Measurements from ENCODE around the gene LHX2.
A peak's percentile ranks its signal among the peaks of the same experiment; 100 is the strongest.

LHX2 gene

DNA sequence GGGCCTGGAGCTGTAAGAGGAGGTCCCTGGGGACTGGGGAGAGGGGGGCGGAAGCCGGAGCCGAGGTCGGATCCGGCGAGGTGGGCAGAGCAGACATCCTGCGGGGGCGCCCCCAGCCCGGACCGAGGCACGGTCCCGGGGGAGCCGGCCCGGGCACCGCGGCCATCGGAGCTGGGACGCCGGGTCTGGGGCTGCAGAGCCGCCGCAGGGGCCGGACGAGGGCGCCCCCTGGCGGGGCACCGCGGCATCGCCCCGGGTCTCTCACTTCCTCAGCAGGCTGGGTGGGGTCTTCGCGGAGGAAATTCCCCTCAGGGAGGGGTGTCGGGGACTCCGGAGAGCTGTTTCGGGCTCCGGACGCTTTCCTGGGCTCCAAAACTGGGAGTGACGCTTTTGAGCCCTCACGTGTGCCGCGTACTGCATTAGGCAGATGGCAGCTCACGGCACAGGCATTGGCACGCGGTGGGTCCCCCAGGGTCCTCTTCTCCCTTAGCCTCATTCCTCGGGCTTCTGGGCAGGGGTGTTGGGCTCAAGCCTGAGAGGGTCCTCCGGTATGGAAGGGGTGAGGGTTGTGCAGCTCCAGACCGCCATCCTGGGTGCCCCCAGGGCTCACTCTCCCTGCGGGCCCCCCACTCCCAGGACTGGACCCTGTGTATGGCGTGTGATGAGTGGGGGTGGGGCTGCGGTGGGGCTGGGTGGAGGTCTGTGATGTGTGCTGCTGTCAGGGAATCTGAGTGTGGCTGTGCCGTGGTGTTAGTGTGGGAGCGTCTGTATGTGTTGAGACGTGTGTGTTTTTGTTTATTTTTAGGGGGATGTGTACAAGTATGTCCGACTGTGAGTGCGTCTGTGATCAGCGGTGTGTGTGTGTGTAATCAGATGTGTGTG lies 29.6 kb downstream of the LHX2 start:
- no peak overlapping the region for H3K4me3 Mint-ChIP-seq
- peak; percentile 22 for DNase-seq (ENCODE audit: low spot score)
- H3K9me3 Mint-ChIP-seq, result no peaks in the 10 kb centered on the region
- H3K4me1 Mint-ChIP-seq (ENCODE audit: low read depth), result no peaks in the 10 kb centered on the region
- H3K36me3 Mint-ChIP-seq (ENCODE audit: low read depth), result no peaks in the 10 kb centered on the region
- H3K27ac Mint-ChIP-seq, result no peak overlapping the region
- peaks cover 47% of the 10 kb centered on the region for H3K27me3 Mint-ChIP-seq (ENCODE audit: low read depth)

DNA sequence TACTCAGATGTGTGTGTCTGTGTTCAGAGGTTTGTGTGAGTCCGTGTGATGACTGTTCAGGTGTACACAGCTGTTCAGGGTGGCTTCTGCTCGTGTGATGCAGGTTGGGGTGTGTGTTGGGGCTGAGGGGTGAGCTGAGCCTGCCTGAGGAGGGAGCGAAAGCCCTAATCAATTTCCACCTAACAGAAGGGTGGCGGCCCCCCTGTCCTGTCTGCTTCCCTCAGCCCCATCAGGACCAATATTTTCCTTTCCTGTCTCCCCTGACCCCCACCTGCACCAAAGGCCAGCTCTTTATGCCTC lies 30.2 kb downstream of the LHX2 start:
- no peak for DNase-seq (ENCODE audit: low spot score)
- Mint-ChIP-seq H3K4me3 (no peak overlapping the region), H3K27me3 (ENCODE audit: low read depth) (peaks cover 53% of the 10 kb centered on the region), H3K9me3 (no peaks in the 10 kb centered on the region), H3K36me3 (ENCODE audit: low read depth) (no peaks in the 10 kb centered on the region), H3K27ac (no peak overlapping the region), H3K4me1 (ENCODE audit: low read depth) (no peaks in the 10 kb centered on the region)

GRCh38 chr9:124042201-124042721 lies 30.7 kb downstream of the LHX2 start:
- Mint-ChIP-seq H3K9me3 (no peaks in the 10 kb centered on the region), H3K27ac (no peak overlapping the region), H3K4me3 (no peak overlapping the region), H3K36me3 (ENCODE audit: low read depth) (no peaks in the 10 kb centered on the region), H3K4me1 (ENCODE audit: low read depth) (no peaks in the 10 kb centered on the region), H3K27me3 (ENCODE audit: low read depth) (peaks cover 58% of the 10 kb centered on the region)
- no peak for DNase-seq (ENCODE audit: low spot score)

- no peak for DNase-seq (ENCODE audit: low spot score)
- H3K36me3 Mint-ChIP-seq (ENCODE audit: low read depth), result no peaks in the 10 kb centered on the region
- no peak overlapping the region for H3K4me3 Mint-ChIP-seq
- H3K4me1 Mint-ChIP-seq (ENCODE audit: low read depth), result no peaks in the 10 kb centered on the region
- H3K27me3 Mint-ChIP-seq (ENCODE audit: low read depth), result peaks cover 62% of the 10 kb centered on the region
- H3K9me3 Mint-ChIP-seq, result no peaks in the 10 kb centered on the region
- no peak overlapping the region for H3K27ac Mint-ChIP-seq
Measured at GRCh38 chr9:124044448-124044847, 32.9 kb downstream of the LHX2 start.

- H3K27ac Mint-ChIP-seq, result no peak overlapping the region
- H3K27me3 Mint-ChIP-seq (ENCODE audit: low read depth), result peaks cover 60% of the 10 kb centered on the region
- H3K36me3 Mint-ChIP-seq (ENCODE audit: low read depth), result no peaks in the 10 kb centered on the region
- no peak overlapping the region for H3K4me3 Mint-ChIP-seq
- no peaks in the 10 kb centered on the region for H3K9me3 Mint-ChIP-seq
- no peak for DNase-seq (ENCODE audit: low spot score)
- H3K4me1 Mint-ChIP-seq (ENCODE audit: low read depth), result no peaks in the 10 kb centered on the region
Measured at GRCh38 chr9:124045076-124045829, 33.7 kb downstream of the LHX2 start.

DNA sequence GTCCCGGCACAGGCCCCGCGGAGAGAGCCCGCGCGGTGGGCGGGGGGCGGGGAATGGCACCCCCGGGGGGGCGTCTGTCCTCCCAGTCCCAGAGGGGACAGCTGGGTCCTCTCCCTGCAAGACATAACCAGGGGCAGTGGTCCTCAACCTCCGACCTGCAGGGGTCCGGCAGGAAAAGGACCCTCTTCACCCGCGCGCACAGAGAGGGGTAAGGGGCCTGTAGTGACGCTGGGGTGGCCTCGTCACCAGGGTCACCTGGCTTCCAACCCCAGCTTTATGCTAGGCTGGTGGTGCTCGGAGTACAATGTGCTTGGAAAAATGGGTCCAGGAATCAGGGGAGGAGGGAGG lies 34.2 kb downstream of the LHX2 start:
- DNase-seq (ENCODE audit: low spot score), result no peak
- Mint-ChIP-seq H3K9me3 (no peaks in the 10 kb centered on the region), H3K4me3 (no peak overlapping the region), H3K27ac (no peak overlapping the region), H3K36me3 (ENCODE audit: low read depth) (no peaks in the 10 kb centered on the region), H3K4me1 (ENCODE audit: low read depth) (no peaks in the 10 kb centered on the region), H3K27me3 (ENCODE audit: low read depth) (peaks cover 59% of the 10 kb centered on the region)

- H3K4me1 Mint-ChIP-seq (ENCODE audit: low read depth), result no peaks in the 10 kb centered on the region
- H3K4me3 Mint-ChIP-seq, result no peak overlapping the region
- H3K9me3 Mint-ChIP-seq, result no peaks in the 10 kb centered on the region
- no peaks in the 10 kb centered on the region for H3K36me3 Mint-ChIP-seq (ENCODE audit: low read depth)
- DNase-seq (ENCODE audit: low spot score), result no peak
- H3K27ac Mint-ChIP-seq, result no peak overlapping the region
- H3K27me3 Mint-ChIP-seq (ENCODE audit: low read depth), result peaks cover 61% of the 10 kb centered on the region
Measured at GRCh38 chr9:124046189-124046588, 34.6 kb downstream of the LHX2 start.

DNA sequence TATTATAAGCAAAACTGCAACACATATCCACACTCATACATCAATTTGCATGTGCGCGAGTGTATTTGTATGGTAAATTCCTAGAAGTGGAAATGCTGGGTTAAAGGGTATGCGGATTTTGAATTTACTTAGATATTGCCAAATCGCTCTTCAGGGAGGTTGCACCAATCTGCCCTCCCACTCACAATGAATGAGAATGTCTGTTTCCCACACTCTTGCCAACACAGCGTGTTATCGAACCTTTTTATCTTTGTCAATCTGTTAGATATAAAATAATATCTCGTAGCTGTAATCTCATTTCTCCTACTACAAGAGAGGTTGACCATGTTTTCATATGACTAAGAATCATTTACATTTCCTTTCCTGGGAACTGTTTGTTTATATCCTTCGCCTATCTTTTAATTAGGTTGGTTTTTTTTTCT lies 35.7 kb downstream of the LHX2 start:
- Mint-ChIP-seq H3K4me1 (ENCODE audit: low read depth) (no peaks in the 10 kb centered on the region), H3K36me3 (ENCODE audit: low read depth) (no peaks in the 10 kb centered on the region), H3K27me3 (ENCODE audit: low read depth) (peaks cover 64% of the 10 kb centered on the region), H3K4me3 (no peak overlapping the region), H3K27ac (no peak overlapping the region), H3K9me3 (no peaks in the 10 kb centered on the region)
- no peak for DNase-seq (ENCODE audit: low spot score)

GRCh38 chr9:124050955-124051354 lies 39.4 kb downstream of the LHX2 start:
- Mint-ChIP-seq H3K4me3 (no peak overlapping the region), H3K9me3 (no peaks in the 10 kb centered on the region), H3K27ac (no peak overlapping the region), H3K27me3 (ENCODE audit: low read depth) (peaks cover 57% of the 10 kb centered on the region), H3K4me1 (ENCODE audit: low read depth) (peaks cover 4% of the 10 kb centered on the region), H3K36me3 (ENCODE audit: low read depth) (no peaks in the 10 kb centered on the region)
- no peak for DNase-seq (ENCODE audit: low spot score)

GRCh38 chr9:124052401-124052800 lies 40.8 kb downstream of the LHX2 start:
- peaks cover 45% of the 10 kb centered on the region for H3K27me3 Mint-ChIP-seq (ENCODE audit: low read depth)
- H3K4me3 Mint-ChIP-seq, result no peak overlapping the region
- H3K27ac Mint-ChIP-seq, result no peak overlapping the region
- peaks cover 4% of the 10 kb centered on the region for H3K4me1 Mint-ChIP-seq (ENCODE audit: low read depth)
- DNase-seq (ENCODE audit: low spot score), result no peak
- H3K36me3 Mint-ChIP-seq (ENCODE audit: low read depth), result no peaks in the 10 kb centered on the region
- no peaks in the 10 kb centered on the region for H3K9me3 Mint-ChIP-seq

- Mint-ChIP-seq H3K9me3 (no peaks in the 10 kb centered on the region), H3K27me3 (ENCODE audit: low read depth) (peaks cover 48% of the 10 kb centered on the region), H3K27ac (no peak overlapping the region), H3K4me3 (no peak overlapping the region), H3K4me1 (ENCODE audit: low read depth) (peaks cover 4% of the 10 kb centered on the region), H3K36me3 (ENCODE audit: low read depth) (no peaks in the 10 kb centered on the region)
- DNase-seq (ENCODE audit: low spot score), result peak; percentile 61
Measured at GRCh38 chr9:124054582-124055227, 43.1 kb downstream of the LHX2 start.

DNA sequence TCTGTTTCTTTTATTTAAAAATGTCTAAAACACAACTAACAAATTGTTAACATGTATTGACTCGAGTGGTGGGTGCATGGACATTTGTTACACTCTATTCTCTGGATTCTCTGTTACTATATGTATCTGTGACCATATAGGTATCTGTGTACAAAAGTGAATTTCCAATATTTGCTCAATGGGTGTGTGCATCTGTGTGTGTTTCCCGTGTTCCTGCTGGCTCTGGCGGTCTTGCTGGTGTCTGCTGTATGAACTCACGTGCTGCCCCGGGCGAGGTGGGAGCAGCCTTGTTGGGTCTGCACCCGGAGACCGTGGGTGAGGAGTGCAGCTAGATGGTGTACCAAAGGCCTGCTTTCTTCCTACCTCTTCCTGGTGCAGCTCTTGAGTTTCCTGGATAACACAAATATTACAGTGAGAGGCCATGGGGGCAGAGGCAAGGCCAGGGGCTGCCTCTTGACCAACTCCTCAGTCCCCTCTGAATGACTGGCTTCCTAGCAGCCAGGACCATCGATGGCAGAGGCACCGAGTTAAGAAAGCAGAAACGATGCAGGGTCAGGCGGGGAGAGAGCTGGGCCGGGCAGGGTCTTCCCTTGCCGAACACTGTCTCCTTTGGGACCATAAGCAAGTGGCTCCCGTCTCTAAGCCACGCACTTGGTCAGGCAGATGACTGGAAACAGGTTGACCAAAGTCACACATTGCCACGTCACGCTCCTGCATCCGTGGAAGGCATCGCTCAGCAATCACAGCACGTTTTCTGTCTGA lies 49.5 kb downstream of the LHX2 start:
- DNase-seq (ENCODE audit: low spot score), result no peak
- H3K27ac Mint-ChIP-seq, result no peak overlapping the region
- no peak overlapping the region for H3K4me3 Mint-ChIP-seq
- H3K4me1 Mint-ChIP-seq (ENCODE audit: low read depth), result no peaks in the 10 kb centered on the region
- H3K27me3 Mint-ChIP-seq (ENCODE audit: low read depth), result peaks cover 19% of the 10 kb centered on the region
- no peaks in the 10 kb centered on the region for H3K36me3 Mint-ChIP-seq (ENCODE audit: low read depth)
- H3K9me3 Mint-ChIP-seq, result no peaks in the 10 kb centered on the region

- H3K27ac Mint-ChIP-seq, result no peak overlapping the region
- H3K4me3 Mint-ChIP-seq, result no peak overlapping the region
- no peaks in the 10 kb centered on the region for H3K4me1 Mint-ChIP-seq (ENCODE audit: low read depth)
- no peak for DNase-seq (ENCODE audit: low spot score)
- peaks cover 17% of the 10 kb centered on the region for H3K27me3 Mint-ChIP-seq (ENCODE audit: low read depth)
- H3K36me3 Mint-ChIP-seq (ENCODE audit: low read depth), result no peaks in the 10 kb centered on the region
- no peaks in the 10 kb centered on the region for H3K9me3 Mint-ChIP-seq
Measured at GRCh38 chr9:124062172-124062571, 50.6 kb downstream of the LHX2 start.

Data from T-helper 2 cell treated with Interferon-gamma antibody and Interleukin-4, amounts not matched to agents 5 μg/mL and 100 μg/mL, for 36 hours (primary cell).